Activated naive CD4-positive, alpha-beta T cell treated with Interleukin-2 at 50 U/mL for 16 hours (primary cell): Measurements from ENCODE around the gene EYA3.
A peak's percentile ranks its signal among the peaks of the same experiment; 100 is the strongest.

ENCODE experiments used
- DNase-seq: peaks from one replicate; pipeline ENCODE4 v3.0.0-alpha.2; 2020

Gene EYA3, protein sequence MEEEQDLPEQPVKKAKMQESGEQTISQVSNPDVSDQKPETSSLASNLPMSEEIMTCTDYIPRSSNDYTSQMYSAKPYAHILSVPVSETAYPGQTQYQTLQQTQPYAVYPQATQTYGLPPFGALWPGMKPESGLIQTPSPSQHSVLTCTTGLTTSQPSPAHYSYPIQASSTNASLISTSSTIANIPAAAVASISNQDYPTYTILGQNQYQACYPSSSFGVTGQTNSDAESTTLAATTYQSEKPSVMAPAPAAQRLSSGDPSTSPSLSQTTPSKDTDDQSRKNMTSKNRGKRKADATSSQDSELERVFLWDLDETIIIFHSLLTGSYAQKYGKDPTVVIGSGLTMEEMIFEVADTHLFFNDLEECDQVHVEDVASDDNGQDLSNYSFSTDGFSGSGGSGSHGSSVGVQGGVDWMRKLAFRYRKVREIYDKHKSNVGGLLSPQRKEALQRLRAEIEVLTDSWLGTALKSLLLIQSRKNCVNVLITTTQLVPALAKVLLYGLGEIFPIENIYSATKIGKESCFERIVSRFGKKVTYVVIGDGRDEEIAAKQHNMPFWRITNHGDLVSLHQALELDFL

GRCh38 chr1:28088168-28088961 lies at the start of gene EYA3:
EYA3 (minus strand) TSS chr1:28088610; CDS start chr1:28058026, 30,584 bp downstream.
- peak; percentile 100 for DNase-seq

- no peak for DNase-seq
Measured at GRCh38 chr1:28136922-28137613, 48.7 kb upstream of the EYA3 start.

- DNase-seq: no peak
Measured at GRCh38 chr1:28136169-28136921, 47.9 kb upstream of the EYA3 start.

DNA sequence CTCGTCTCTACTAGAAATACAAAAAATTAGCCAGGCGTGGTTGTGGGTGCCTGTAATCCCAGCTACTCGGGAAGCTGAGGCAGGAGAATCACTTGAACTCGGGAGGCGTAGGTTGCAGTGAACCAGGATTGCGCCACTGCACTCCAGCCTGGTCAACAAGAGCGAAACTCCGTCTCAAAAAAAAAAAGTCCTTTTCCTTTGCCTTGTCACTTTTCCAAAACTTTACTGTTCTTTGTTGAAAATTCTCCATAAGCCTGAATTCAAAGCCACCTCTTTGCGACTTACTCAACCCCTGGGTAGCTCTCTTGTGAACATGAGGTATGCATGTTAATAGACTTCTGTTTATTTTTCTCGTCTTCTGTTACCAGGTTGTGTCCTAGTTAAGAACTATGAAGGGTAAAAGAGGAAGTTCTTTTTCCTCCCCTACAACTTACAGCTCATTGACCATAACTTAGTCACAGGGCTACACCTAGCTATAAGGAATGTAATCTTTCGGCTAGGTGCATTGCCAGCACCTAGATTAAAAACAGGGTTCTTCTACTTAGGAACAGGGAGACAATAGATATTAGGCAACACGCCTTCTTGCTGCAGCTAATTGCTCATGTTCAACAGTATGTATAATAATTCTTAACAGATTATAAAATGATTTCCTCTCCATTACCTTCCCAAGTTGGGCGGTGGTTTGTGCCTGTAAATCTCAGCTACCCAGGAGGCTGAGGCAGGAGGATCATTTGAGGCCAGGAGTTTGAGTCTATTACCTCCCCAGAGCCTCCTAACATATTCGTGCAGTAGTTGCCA lies 47.2 kb upstream of the EYA3 start:
- DNase-seq: no peak

DNA sequence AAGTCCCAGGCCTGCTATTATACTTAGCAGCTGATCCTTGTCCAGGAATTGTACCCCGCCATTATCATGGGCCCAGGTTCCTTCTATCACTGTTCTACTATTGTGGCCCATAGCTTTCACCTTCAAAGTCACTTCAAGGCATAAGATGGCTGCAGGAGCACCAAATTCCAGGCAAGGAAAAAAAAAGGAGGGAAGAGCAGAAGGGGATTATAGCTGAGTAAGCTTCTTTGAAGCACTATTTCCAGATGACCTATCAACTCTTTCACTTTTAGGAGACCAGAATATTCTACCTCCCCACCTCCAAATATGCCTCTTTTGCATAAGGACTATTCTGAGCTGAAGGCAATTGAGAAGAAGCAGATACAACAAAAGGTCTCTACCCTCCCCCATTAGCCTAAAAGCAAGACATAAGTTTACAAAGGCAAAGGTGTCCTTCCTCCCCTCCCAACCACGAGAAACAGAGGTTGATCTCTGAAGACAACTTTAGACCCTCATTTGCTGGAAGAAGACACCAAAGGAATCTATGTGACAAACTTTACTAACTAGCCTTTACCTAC lies 46.3 kb upstream of the EYA3 start:
- DNase-seq: no peak

DNA sequence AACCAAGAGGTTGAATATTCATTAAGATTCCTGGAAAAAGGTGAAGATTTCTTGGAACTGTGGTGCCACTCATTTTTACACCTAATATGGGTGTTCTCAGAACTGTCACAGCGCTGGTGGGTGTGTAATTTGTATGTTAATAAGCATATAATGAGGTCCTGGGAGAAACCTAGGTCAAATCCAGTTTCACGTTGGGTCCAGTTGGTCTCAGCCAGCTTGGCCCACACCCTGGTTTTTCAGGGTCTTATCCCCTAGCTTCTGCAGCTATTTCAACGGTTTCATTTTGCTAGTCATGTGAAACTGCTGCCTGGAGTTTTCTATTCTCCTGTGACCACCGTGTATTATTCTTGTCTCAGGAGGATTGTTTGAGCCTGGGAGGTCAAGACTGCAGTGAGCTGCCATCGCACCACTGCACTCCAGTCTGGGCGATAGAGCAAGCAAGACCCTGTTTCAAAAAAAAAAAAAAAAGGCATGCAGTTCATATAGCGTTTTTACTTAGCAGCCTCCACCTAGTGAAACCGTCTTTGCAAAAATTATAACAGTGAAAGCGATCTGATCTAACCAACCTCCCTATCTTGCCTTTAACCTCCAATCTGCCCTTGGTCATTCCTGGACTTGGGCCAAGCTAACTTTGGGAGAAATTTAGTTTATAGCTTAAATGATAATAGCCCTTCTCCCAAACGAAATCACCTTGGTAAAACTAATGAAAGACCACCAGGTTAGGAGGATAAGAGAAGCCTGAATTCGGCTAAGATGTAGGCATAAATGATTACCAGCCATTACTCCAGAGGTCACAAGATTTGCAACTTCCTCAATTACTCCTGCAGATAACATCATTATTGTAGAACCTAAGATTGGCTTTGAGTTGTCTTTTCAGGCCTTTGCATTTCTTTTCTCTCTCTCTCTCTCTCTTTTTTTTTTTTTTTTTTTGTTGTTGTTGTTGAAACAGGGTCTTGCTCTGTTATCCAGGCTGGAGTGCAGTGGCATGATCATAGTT lies 44.1 kb upstream of the EYA3 start:
- DNase-seq: no peak

DNA sequence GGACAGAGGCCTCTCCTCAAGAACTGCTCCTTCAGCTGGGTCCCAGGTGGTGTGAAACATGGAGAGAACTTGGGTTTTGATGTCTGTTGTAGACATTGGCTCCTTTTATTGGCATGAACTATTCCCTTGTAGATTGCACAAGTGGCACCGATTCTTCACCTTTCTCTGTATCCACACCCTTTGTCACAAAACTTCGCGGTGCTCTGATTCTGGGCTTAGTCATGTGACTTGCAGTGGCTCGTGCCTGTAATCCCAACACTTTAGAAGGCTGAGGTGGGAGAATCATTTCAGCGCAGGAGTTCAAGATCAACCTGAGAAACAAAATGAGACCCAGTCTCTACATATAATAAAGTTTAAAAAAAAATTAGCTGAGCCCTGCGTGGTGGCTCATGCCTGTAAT lies 42.5 kb upstream of the EYA3 start:
- no peak for DNase-seq

GRCh38 chr1:28129150-28129549 lies 40.7 kb upstream of the EYA3 start:
- DNase-seq: no peak

GRCh38 chr1:28127617-28128257 lies 39.3 kb upstream of the EYA3 start:
- DNase-seq: no peak

DNA sequence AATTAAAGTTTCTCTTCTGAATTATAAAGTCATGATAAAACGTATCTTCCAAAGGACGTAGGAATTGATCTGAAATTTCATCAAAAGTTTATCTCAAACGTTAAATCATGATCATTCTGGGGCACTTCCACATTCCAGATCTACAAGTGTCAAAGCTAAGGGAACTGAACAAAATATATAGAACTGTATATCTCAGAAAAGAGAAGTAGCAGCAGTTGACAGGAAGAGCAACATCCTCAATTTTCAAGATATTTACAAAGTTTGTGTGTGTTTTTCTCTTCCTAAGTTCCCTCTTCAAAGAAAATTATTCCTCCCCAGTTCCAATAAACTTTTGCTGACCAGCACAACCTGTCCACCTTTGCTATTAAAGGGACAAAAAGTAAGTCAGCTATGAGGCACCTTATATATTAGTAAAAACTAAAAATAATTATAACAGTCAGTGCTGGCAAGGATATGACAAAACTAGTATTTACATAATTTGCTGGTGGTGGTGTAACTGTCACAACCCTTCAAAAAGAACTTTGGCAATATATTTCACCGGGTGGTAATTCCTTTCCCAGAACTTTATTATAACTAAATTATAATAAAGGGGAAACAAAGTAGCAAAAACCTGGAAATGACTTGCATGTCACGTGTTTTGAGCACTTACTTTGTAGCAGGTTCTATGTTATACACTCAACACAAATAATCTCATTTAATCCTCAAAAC lies 38.5 kb upstream of the EYA3 start:
- no peak for DNase-seq

DNA sequence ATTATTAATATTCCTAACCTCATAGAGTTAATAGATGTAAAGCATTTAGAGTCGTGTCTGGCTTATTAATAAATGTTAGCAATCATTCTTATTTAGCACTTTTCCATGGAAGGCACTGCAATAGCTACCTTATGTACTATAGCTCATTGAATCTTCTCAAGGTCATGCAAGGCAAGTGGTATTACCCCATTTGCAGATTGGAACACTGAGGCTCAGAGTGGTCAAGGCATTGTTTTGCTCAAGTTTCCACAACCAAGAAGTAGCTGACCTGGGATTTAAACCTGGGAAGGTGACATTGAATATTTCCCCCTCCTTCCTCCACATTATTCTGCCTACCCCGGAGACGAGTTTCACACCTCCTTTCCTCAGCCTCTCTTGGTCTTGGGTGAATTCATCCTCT lies 37.8 kb upstream of the EYA3 start:
- DNase-seq: no peak

GRCh38 chr1:28123461-28123961 lies 35.1 kb upstream of the EYA3 start:
- DNase-seq: no peak

- no peak for DNase-seq
Measured at GRCh38 chr1:28122183-28122582, 33.8 kb upstream of the EYA3 start.

DNA sequence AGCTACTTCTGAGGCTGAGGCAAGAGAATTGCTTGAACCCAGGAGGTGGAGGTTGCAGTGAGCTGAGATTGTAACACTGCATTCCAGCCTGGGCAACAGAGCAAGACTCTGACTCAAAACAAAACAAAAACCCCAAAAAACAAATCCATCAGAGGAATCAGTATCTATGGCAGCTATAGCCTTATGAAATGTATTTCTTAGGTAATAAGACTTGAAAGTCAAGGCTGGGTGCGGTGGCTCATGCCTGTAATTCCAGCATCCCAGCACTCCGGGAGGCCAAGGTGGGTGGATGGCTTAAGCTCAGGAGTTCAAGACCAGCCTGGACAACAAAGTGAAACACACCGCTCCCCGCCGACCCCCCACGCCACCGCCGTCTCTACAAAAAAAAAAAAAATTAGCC lies 31.1 kb upstream of the EYA3 start:
- DNase-seq: no peak

- no peak for DNase-seq
Measured at GRCh38 chr1:28118640-28119307, 30.4 kb upstream of the EYA3 start.

DNA sequence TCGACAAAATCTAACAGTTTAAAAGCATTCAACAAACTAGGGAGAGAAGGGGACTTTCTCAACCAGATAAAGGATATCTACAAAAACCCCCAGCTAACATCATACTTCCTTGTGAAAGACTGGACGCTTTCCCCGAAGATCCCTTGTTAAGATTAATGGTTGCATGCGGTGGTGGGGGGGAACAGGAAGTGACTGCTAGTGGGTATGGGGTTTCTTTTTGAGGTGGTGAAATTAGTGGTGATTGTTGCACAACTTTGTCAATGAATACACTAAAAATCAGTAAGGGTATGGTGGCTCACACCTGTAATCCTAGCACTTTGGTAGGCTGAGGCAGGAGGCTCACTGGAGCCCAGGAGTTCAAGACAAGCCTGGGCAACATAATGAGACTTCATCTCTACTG lies 26.9 kb upstream of the EYA3 start:
- peak; percentile 42 for DNase-seq

DNA sequence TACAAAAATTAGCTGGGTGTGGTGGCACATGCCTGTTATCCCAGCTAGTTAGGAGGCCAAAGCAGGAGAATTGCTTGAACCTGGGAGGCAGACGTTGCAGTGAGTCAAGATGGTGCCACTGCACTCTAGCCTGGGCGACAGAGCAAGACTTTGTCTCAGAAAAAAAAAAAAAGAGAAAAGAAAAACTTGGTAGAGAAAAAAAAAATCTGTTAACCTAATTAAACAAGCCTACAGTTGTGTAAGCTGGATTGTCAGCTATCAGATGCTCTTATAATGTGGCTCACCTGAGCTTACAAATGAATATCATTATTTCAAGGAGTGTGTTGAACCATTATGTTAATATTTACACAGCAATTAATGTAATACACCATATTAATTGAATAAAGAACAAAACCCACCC lies 26.4 kb upstream of the EYA3 start:
- DNase-seq: no peak

- no peak for DNase-seq
Measured at GRCh38 chr1:28113242-28113572, 24.8 kb upstream of the EYA3 start.
